M059J (cell line): Measurements from ENCODE around the gene STK32C. TPM values are rescaled to one million over a fixed set of nuclear protein-coding genes. Genes with fewer than 3 reads are reported as not detected.
"Not testable (repeated sequence)": the region's sequence is repeated elsewhere in the genome, so short reads cannot be mapped to it uniquely, and the experiment has no call there.

Experiments used
- DNase-seq: peaks from one replicate; pipeline ENCODE4 v3.0.0-alpha.2; 2012; ENCODE audit warnings: low read depth
- total RNA-seq: library from RNA; depleted of rRNA; stranded (reverse); fragments of >200 nt; shearing (Covaris generic); gene quantifications from 2 replicates; pipeline ENCODE4 v1.2.3, GENCODE V29; 2014

The STK32C gene
- total RNA-seq, 1 experiment from 2014 or later, result 3.6 TPM

- not testable (repeated sequence) for DNase-seq
These were observed 39.8 kb downstream of the STK32C start for GRCh38 chr10:132267916-132268315.

GRCh38 chr10:132266594-132267161 lies 41.1 kb downstream of the STK32C start:
- DNase-seq, result no peak

- no peak for DNase-seq
These were observed 41.8 kb downstream of the STK32C start for GRCh38 chr10:132265890-132266496.

- DNase-seq, result no peak
These were observed 42.5 kb downstream of the STK32C start for GRCh38 chr10:132264966-132265889.

GRCh38 chr10:132264306-132264950 lies 43.3 kb downstream of the STK32C start:
- no peak for DNase-seq

GRCh38 chr10:132263866-132264265 lies 43.9 kb downstream of the STK32C start:
- no peak for DNase-seq

- no peak for DNase-seq
These were observed 47.9 kb downstream of the STK32C start for GRCh38 chr10:132259702-132260482.

- DNase-seq, result no peak
These were observed 49.3 kb downstream of the STK32C start for GRCh38 chr10:132258423-132258822.

GRCh38 chr10:132257907-132258306 lies 49.8 kb downstream of the STK32C start:
- DNase-seq, result no peak

GRCh38 chr10:132257271-132257670 lies 50.5 kb downstream of the STK32C start:
- DNase-seq, result peak; percentile 52

- no peak for DNase-seq
These were observed 50.9 kb downstream of the STK32C start for GRCh38 chr10:132256866-132257265.

- DNase-seq, result no peak
These were observed 52.0 kb downstream of the STK32C start for GRCh38 chr10:132255489-132256344.

- no peak for DNase-seq
These were observed 52.9 kb downstream of the STK32C start for GRCh38 chr10:132254841-132255240.

- DNase-seq, result no peak
These were observed 54.6 kb downstream of the STK32C start for GRCh38 chr10:132253092-132253687.

- DNase-seq, result no peak
These were observed 55.3 kb downstream of the STK32C start for GRCh38 chr10:132252412-132252811.

GRCh38 chr10:132251928-132252327 lies 55.8 kb downstream of the STK32C start:
- no peak for DNase-seq

- DNase-seq, result no peak
These were observed 57.0 kb downstream of the STK32C start for GRCh38 chr10:132250481-132251475.

GRCh38 chr10:132249824-132250375 lies 57.9 kb downstream of the STK32C start:
- no peak for DNase-seq
